H9 (cell line): Measurements from ENCODE around the gene RAB31. TPM values are rescaled to one million over a fixed set of nuclear protein-coding genes. Genes with fewer than 3 reads are reported as not detected.

Experiments
- DNase-seq: peaks from one replicate; pipeline ENCODE4 v3.0.0-alpha.2; 2017
- H2AFZ ChIP-seq: one replicate; pipeline ENCODE4 v1.6.1; 2013; ENCODE audit warnings: mild to moderate bottlenecking, low read length, control low read depth, moderate library complexity
- H2AK5ac ChIP-seq: 2 replicates; pipeline ENCODE4 v1.6.1; 2013; ENCODE audit warnings: low read length, control low read depth, mixed read lengths; ENCODE audit not compliant: insufficient read length
- H2BK120ac ChIP-seq: one replicate; pipeline ENCODE4 v1.6.1; 2013; ENCODE audit warnings: low read depth, mild to moderate bottlenecking, low read length, control low read depth, inconsistent platforms; ENCODE audit not compliant: poor library complexity, severe bottlenecking
- H2BK12ac ChIP-seq: 2 replicates; pipeline ENCODE4 v1.6.1; 2013; ENCODE audit warnings: low read length, control low read depth, mixed read lengths, low read depth; ENCODE audit not compliant: insufficient read length
- H2BK15ac ChIP-seq: 2 replicates; pipeline ENCODE4 v1.6.1; 2013; ENCODE audit warnings: low read depth, low read length, control low read depth
- H2BK20ac ChIP-seq: one replicate; pipeline ENCODE4 v1.6.1; 2013; ENCODE audit warnings: low read depth, mild to moderate bottlenecking, low read length, control low read depth, inconsistent platforms; ENCODE audit not compliant: poor library complexity, severe bottlenecking
- H2BK5ac ChIP-seq: 2 replicates; pipeline ENCODE4 v1.6.1; 2013; ENCODE audit warnings: low read length, control low read depth, mixed read lengths; ENCODE audit not compliant: insufficient read length
- H3K14ac ChIP-seq: 2 replicates; pipeline ENCODE4 v1.6.1; 2013; ENCODE audit warnings: low read length, control low read depth; ENCODE audit not compliant: insufficient read depth
- H3K18ac ChIP-seq: 2 replicates; pipeline ENCODE4 v1.6.1; 2013; ENCODE audit warnings: low read depth, mild to moderate bottlenecking, mixed read lengths, low read length, control low read depth; ENCODE audit not compliant: insufficient read length
- H3K23ac ChIP-seq: 2 replicates; pipeline ENCODE4 v1.6.1; 2013; ENCODE audit warnings: low read length, control low read depth, mixed read lengths, low read depth; ENCODE audit not compliant: insufficient read length
- H3K23me2 ChIP-seq: 2 replicates; pipeline ENCODE4 v1.6.1; 2013; ENCODE audit warnings: low read depth, mild to moderate bottlenecking, mixed read lengths, low read length, control low read depth; ENCODE audit not compliant: insufficient read length, poor library complexity, severe bottlenecking
- H3K27ac ChIP-seq: 2 replicates; pipeline ENCODE4 v1.5.1; 2013; ENCODE audit warnings: low read length, control low read depth, mixed read lengths, low read depth; ENCODE audit not compliant: insufficient read length
- H3K27me3 ChIP-seq: 2 replicates; pipeline ENCODE4 v1.6.1; 2013; ENCODE audit warnings: low read length, control low read depth, inconsistent platforms; ENCODE audit not compliant: insufficient read depth
- H3K4ac ChIP-seq: 2 replicates; pipeline ENCODE4 v1.6.1; 2013; ENCODE audit warnings: low read depth, mild to moderate bottlenecking, control low read depth, inconsistent platforms, low read length, moderate library complexity
- H3K4me1 ChIP-seq: 2 replicates; pipeline ENCODE4 v1.6.1; 2013; ENCODE audit warnings: low read length, control low read depth, inconsistent platforms; ENCODE audit not compliant: insufficient read depth
- H3K4me2 ChIP-seq: 2 replicates; pipeline ENCODE4 v1.6.1; 2013; ENCODE audit warnings: low read length, control low read depth, mixed read lengths; ENCODE audit not compliant: insufficient read length, insufficient read depth
- H3K56ac ChIP-seq: 2 replicates; pipeline ENCODE4 v1.6.1; 2013; ENCODE audit warnings: low read depth, mild to moderate bottlenecking, mixed read lengths, low read length, control low read depth; ENCODE audit not compliant: insufficient read length
- H3K79me1 ChIP-seq: 2 replicates; pipeline ENCODE4 v1.6.1; 2013; ENCODE audit warnings: low read depth, mild to moderate bottlenecking, moderate library complexity, low read length, control low read depth, inconsistent platforms; ENCODE audit not compliant: insufficient read depth, poor library complexity, severe bottlenecking
- H3K79me2 ChIP-seq: 2 replicates; pipeline ENCODE4 v1.6.1; 2013; ENCODE audit warnings: low read length, control low read depth, inconsistent platforms; ENCODE audit not compliant: insufficient read depth
- H3K9ac ChIP-seq: 2 replicates; pipeline ENCODE4 v1.6.1; 2013; ENCODE audit warnings: low read length, control low read depth, mixed read lengths; ENCODE audit not compliant: insufficient read length; ENCODE audit errors: extremely low read depth
- H3K9me3 ChIP-seq: one replicate; pipeline ENCODE4 v1.6.1; 2013; ENCODE audit warnings: low read depth, low read length, inconsistent platforms; ENCODE audit not compliant: control insufficient read depth
- H3T11ph ChIP-seq: one replicate; pipeline ENCODE4 v1.6.1; 2013; ENCODE audit warnings: mild to moderate bottlenecking, low read length, control low read depth, inconsistent platforms
- H4K20me1 ChIP-seq: one replicate; pipeline ENCODE4 v1.6.1; 2013; ENCODE audit not compliant: control insufficient read depth, insufficient read length, insufficient read depth
- H4K5ac ChIP-seq: 2 replicates; pipeline ENCODE4 v1.6.1; 2013; ENCODE audit warnings: low read depth, mild to moderate bottlenecking, mixed read lengths, low read length, control low read depth; ENCODE audit not compliant: insufficient read length
- H4K8ac ChIP-seq: replicated peaks from 2 replicates; pipeline ENCODE4 v1.6.1; 2013; ENCODE audit warnings: low read length, control low read depth, mixed read lengths, low read depth; ENCODE audit not compliant: insufficient read length
- H4K91ac ChIP-seq: 2 replicates; pipeline ENCODE4 v1.6.1; 2013; ENCODE audit warnings: low read depth, mild to moderate bottlenecking, moderate library complexity, mixed read lengths, low read length, control low read depth; ENCODE audit not compliant: insufficient read length
- H3K27ac Mint-ChIP-seq, 3 experiments: 2 replicates in 2 of 3; 3 replicates in 1 of 3; pipeline ENCODE4 v1.8.0; 2020 to 2021; ENCODE audit warnings: mixed read lengths in 3 of 3, mild to moderate bottlenecking in 1 of 3, moderate library complexity in 1 of 3
- H3K27me3 Mint-ChIP-seq: 2 replicates; pipeline ENCODE4 v1.8.0; 2021; ENCODE audit warnings: low read depth, mild to moderate bottlenecking, moderate library complexity, mixed read lengths
- H3K36me3 Mint-ChIP-seq, 3 experiments: 2 replicates in 2 of 3; 3 replicates in 1 of 3; pipeline ENCODE4 v1.8.0; 2020 to 2021; ENCODE audit warnings: low read depth in 3 of 3, mixed read lengths in 3 of 3; ENCODE audit not compliant: insufficient read depth in 1 of 3
- H3K4me1 Mint-ChIP-seq, 2 experiments: 2 replicates each; pipeline ENCODE4 v1.8.0; 2020; ENCODE audit warnings: mixed read lengths in 2 of 2
- H3K4me3 Mint-ChIP-seq, 2 experiments: 2 replicates in 1 of 2; 3 replicates in 1 of 2; pipeline ENCODE4 v1.8.0; 2020 to 2021; ENCODE audit warnings: mild to moderate bottlenecking in 2 of 2, mixed read lengths in 2 of 2, moderate library complexity in 1 of 2
- H3K9me3 Mint-ChIP-seq, 2 experiments: 2 replicates in 1 of 2; 3 replicates in 1 of 2; pipeline ENCODE4 v1.8.0; 2020; ENCODE audit warnings: mild to moderate bottlenecking in 2 of 2, mixed read lengths in 2 of 2, moderate library complexity in 1 of 2
- CTCF ChIP-seq: fragments of 200-600 bp; sonication (generic); conservative IDR thresholded peaks from 3 replicates; pipeline ENCODE4 v1.8.0; 2021; ENCODE audit warnings: antibody characterized with exemption, mild to moderate bottlenecking
- WGBS: extraction: QIAGEN DNeasy Blood & Tissue Kit; methylation state at CpG from one replicate; pipeline ENCODE4 v1.1.7; 2013; ENCODE audit warnings: missing lambda C conversion rate, low lambda C conversion rate, mixed read lengths; ENCODE audit not compliant: insufficient read length; ENCODE audit errors: extremely low coverage; 5-methylcytosine and 5-hydroxymethylcytosine counted together
- total RNA-seq: library from RNA; stranded (reverse); gene quantifications from 2 replicates; pipeline ENCODE4 v1.2.1, GENCODE V29; 2021

Gene RAB31
- total RNA-seq, 1 experiment from 2014 or later: 22.4 TPM

- Histone ChIP-seq H2BK5ac (no peak overlapping the region), H3K23me2 (no peaks in the 10 kb centered on the region), H2AK5ac (no peak overlapping the region), H2AFZ (no peak overlapping the region), H3K18ac (no peak overlapping the region), H3K23ac (no peak overlapping the region), H2BK20ac (no peak overlapping the region), H3T11ph (no peak overlapping the region), H2BK15ac (no peak overlapping the region), H4K20me1 (no peaks in the 10 kb centered on the region), H3K14ac (no peak overlapping the region), H3K9ac (no peak overlapping the region), H4K8ac (no peak overlapping the region), H3K4ac (no peak overlapping the region), H3K27ac (no peak overlapping the region), H3K56ac (no peak overlapping the region), H3K4me1 (peaks cover 10% of the 10 kb centered on the region; the same call in 1 of the 2 replicates), H3K79me2 (no peaks in the 10 kb centered on the region), H4K91ac (no peak overlapping the region), H3K9me3 (no peaks in the 10 kb centered on the region), H2BK12ac (no peak overlapping the region), H3K27me3 (no peaks in the 10 kb centered on the region), H2BK120ac (no peak overlapping the region), H3K4me2 (no peak overlapping the region), H4K5ac (no peak overlapping the region), H3K79me1 (no peaks in the 10 kb centered on the region)
- no peak overlapping the region for H3K4me3 Mint-ChIP-seq
- peaks cover 22 to 24% of the 10 kb centered on the region in 2 experiments for H3K9me3 Mint-ChIP-seq
- peaks cover 2% of the 10 kb centered on the region; the same call in 1 of the 2 replicates for H3K27me3 Mint-ChIP-seq
- no CpG with 5 or more reads among the region's 3 CpGs for WGBS
- H3K27ac Mint-ChIP-seq: no peak overlapping the region
- H3K36me3 Mint-ChIP-seq: peaks cover 11 to 24% (median 12%) of the 10 kb centered on the region in 3 experiments
- H3K4me1 Mint-ChIP-seq: peaks cover 31 to 33% of the 10 kb centered on the region in 2 experiments
- no peak for DNase-seq
- TF ChIP-seq CTCF: no peak
These were observed 158.5 kb downstream of the RAB31 start for GRCh38 chr18:9866627-9867026.
